Measurements from ENCODE around the gene SND1.
"Not testable (repeated sequence)": the region's sequence is repeated elsewhere in the genome, so short reads cannot be mapped to it uniquely, and the experiment has no call there.

Gene SND1

GRCh38 chr7:127897704-127898454, 245.9 kb downstream of the SND1 start:
- H3K27me3 ChIP-seq (ENCODE audit: control insufficient read depth, insufficient read depth, low read length) = no peaks in the 10 kb centered on the region
- peaks cover 20% of the 10 kb centered on the region for H3K4me1 ChIP-seq (ENCODE audit: control insufficient read depth, insufficient read depth, low read length)
- H3K4me2 ChIP-seq (ENCODE audit: low read length) = peak overlapping the region; percentile 7
- H3K4me3 ChIP-seq (ENCODE audit: low read length) = peak overlapping the region; percentile 23
- H3K36me3 ChIP-seq (ENCODE audit: insufficient read depth, low read length) = no peaks in the 10 kb centered on the region
- no peaks in the 10 kb centered on the region for H3K9me3 ChIP-seq (replicated peaks; ENCODE audit: low read length)
- no peak overlapping the region for H3K9ac ChIP-seq (ENCODE audit: low read depth, low read length)

DNA sequence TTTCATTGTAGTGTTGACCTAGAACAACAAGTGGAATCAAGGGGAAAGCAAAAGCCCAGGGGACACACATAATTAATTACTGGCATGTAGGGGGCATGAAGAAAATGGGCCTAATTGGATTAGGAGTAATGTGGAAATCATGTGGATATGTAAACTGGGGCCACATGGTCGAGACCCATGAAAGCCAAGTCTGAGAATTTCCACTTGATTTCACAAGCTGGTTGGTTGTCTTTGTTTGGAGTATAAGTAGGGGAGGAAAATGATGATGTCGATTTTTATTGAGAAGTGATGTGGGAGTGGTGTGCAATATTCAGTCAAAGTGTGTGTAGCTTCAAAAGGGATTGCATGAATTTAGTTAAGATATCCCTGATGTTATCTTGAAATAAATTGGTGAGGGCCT, 247.4 kb downstream of the SND1 start:
- Histone ChIP-seq H3K9me3 (replicated peaks; ENCODE audit: low read length) (no peaks in the 10 kb centered on the region), H3K36me3 (ENCODE audit: insufficient read depth, low read length) (peaks cover 2% of the 10 kb centered on the region), H3K9ac (ENCODE audit: low read depth, low read length) (no peak overlapping the region), H3K27me3 (ENCODE audit: control insufficient read depth, insufficient read depth, low read length) (no peaks in the 10 kb centered on the region), H3K4me2 (ENCODE audit: low read length) (no peak overlapping the region), H3K4me1 (ENCODE audit: control insufficient read depth, insufficient read depth, low read length) (peaks cover 20% of the 10 kb centered on the region), H3K4me3 (ENCODE audit: low read length) (no peak overlapping the region)

DNA sequence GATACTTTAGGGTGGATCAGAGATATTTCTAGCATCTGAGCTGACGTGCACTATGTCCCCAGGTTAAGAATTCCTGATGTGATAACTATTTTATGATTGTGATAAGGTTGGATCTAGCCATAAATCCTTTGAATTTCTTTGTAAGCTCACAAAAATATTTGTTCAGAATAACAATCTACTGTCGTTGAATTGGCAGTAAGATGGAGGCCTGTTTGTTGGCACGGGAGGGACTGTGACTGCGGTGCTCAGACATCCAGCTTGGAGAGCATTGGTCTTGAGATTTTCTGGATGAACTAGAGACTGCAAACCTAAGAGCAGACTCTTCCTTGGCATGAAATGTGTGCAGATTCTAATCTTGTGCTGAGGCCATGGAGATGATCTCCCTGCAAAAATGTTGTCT, 248.1 kb downstream of the SND1 start:
- H3K9me3 ChIP-seq (replicated peaks; ENCODE audit: low read length) = no peaks in the 10 kb centered on the region
- no peak overlapping the region for H3K4me2 ChIP-seq (ENCODE audit: low read length)
- peaks cover 20% of the 10 kb centered on the region for H3K4me1 ChIP-seq (ENCODE audit: control insufficient read depth, insufficient read depth, low read length)
- no peak overlapping the region for H3K4me3 ChIP-seq (ENCODE audit: low read length)
- H3K9ac ChIP-seq (ENCODE audit: low read depth, low read length) = no peak overlapping the region
- H3K36me3 ChIP-seq (ENCODE audit: insufficient read depth, low read length) = peaks cover 6% of the 10 kb centered on the region
- no peaks in the 10 kb centered on the region for H3K27me3 ChIP-seq (ENCODE audit: control insufficient read depth, insufficient read depth, low read length)

- Histone ChIP-seq H3K9ac (ENCODE audit: low read depth, low read length) (no peak overlapping the region), H3K4me1 (ENCODE audit: control insufficient read depth, insufficient read depth, low read length) (peaks cover 24% of the 10 kb centered on the region), H3K9me3 (replicated peaks; ENCODE audit: low read length) (no peaks in the 10 kb centered on the region), H3K4me3 (ENCODE audit: low read length) (no peak overlapping the region), H3K4me2 (ENCODE audit: low read length) (no peak overlapping the region), H3K27me3 (ENCODE audit: control insufficient read depth, insufficient read depth, low read length) (no peaks in the 10 kb centered on the region), H3K36me3 (ENCODE audit: insufficient read depth, low read length) (peaks cover 6% of the 10 kb centered on the region)
Measured at GRCh38 chr7:127900732-127901685, 249.0 kb downstream of the SND1 start.

DNA sequence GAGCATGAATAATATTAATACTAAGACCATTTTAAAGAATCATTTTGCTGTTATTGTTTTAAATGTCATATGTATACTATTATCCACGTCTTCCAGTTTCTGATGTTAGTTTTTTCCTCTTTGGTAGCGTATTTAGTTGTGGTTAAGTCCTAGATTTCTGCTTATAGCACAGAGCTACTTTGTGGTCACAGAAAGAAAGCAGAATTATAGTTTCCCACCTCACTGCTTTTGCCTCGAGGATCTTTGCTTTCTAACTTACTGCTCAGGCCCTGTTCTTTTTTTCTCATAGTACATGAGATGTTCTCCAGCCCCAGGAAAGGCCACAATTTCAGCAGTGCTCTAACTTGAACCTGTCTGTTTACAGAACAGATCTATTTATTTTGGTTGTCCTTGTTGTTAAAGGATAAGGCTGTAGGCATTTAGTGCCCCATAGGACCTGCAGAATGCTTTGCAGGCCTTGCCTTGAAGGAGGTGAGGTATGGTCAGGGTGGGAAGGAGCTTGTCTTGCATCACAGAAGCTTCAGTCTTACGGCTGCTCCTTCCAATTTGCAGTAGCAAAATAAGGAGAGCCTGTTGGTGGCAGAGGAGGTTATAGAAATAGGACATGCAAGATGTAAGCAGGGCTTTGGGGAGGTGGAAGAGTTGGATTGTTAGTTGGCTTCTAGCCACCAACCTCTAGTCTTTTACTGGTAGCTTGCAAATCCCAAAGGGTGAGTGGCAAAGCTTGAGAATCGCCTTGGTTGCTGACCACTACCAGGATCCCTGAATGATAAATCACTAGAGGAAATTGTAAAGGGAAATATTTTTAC, 250.1 kb downstream of the SND1 start:
- H3K4me2 ChIP-seq (ENCODE audit: low read length) = no peak overlapping the region
- H3K36me3 ChIP-seq (ENCODE audit: insufficient read depth, low read length) = peaks cover 6% of the 10 kb centered on the region
- H3K4me1 ChIP-seq (ENCODE audit: control insufficient read depth, insufficient read depth, low read length) = peaks cover 25% of the 10 kb centered on the region
- no peaks in the 10 kb centered on the region for H3K9me3 ChIP-seq (replicated peaks; ENCODE audit: low read length)
- H3K9ac ChIP-seq (ENCODE audit: low read depth, low read length) = no peak overlapping the region
- no peaks in the 10 kb centered on the region for H3K27me3 ChIP-seq (ENCODE audit: control insufficient read depth, insufficient read depth, low read length)
- no peak overlapping the region for H3K4me3 ChIP-seq (ENCODE audit: low read length)

GRCh38 chr7:127902753-127903152, 250.8 kb downstream of the SND1 start:
- H3K4me3 ChIP-seq (ENCODE audit: low read length); H3K36me3 ChIP-seq (ENCODE audit: insufficient read depth, low read length); H3K9me3 ChIP-seq (replicated peaks; ENCODE audit: low read length); H3K9ac ChIP-seq (ENCODE audit: low read depth, low read length); H3K4me2 ChIP-seq (ENCODE audit: low read length); H3K27me3 ChIP-seq (ENCODE audit: control insufficient read depth, insufficient read depth, low read length): not testable (repeated sequence)
- H3K4me1 ChIP-seq (ENCODE audit: control insufficient read depth, insufficient read depth, low read length) = peaks cover 24% of the 10 kb centered on the region

DNA sequence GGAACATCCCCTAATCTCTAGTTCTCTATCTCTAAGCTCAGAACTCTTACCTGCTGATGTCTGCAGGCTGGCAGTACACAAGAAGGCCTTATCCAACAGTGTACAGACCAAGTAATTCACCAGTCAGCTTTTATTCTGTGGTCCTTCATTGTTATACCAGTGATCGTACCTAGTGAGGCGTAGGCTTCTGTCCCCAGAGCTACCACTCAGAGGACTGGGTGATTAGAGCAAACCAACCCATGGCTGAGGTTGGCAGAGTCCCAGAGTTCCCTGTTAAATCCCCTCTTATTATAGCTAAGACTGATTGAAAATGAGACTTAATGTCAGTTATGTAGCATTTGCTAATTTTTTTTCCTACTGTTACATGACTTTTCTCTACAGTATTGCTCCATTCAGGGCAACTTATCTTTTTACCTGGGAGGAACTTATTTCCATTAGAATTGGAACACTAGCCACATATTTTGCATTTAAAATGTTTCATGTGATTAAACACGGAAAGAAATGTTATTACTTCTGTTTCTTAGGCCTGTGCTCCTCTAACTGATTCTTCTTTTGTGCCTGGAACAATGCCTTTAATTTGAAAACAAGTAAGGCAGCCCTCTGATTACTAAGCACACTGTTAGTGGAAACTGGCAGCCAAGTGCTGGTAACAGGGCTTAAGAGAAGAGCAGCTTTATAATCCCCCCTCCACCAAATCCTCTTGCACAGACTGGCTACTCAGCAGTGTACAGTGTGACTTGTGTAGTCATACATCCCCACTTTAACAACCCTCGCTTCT, 252.1 kb downstream of the SND1 start:
- no peak overlapping the region for H3K4me3 ChIP-seq (ENCODE audit: low read length)
- H3K9ac ChIP-seq (ENCODE audit: low read depth, low read length) = no peak overlapping the region
- H3K27me3 ChIP-seq (ENCODE audit: control insufficient read depth, insufficient read depth, low read length) = no peaks in the 10 kb centered on the region
- peaks cover 6% of the 10 kb centered on the region for H3K36me3 ChIP-seq (ENCODE audit: insufficient read depth, low read length)
- H3K4me1 ChIP-seq (ENCODE audit: control insufficient read depth, insufficient read depth, low read length) = peaks cover 20% of the 10 kb centered on the region
- no peaks in the 10 kb centered on the region for H3K9me3 ChIP-seq (replicated peaks; ENCODE audit: low read length)
- no peak overlapping the region for H3K4me2 ChIP-seq (ENCODE audit: low read length)

DNA sequence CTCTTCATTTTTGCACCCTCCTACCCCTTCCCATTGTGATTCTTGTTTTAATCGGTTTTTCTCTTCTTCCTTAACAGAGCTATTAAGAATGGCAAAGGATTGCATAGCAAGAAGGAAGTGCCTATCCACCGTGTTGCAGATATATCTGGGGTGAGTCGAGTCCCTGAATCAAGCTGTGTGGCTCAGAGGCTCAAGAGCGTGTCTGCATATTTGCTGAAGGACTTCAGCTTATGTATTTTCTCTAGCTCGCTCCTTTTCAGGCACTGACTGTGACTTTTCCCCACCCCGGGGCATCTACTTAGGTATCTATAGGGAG, 252.6 kb downstream of the SND1 start:
- no peak overlapping the region for H3K4me2 ChIP-seq (ENCODE audit: low read length)
- peaks cover 20% of the 10 kb centered on the region for H3K4me1 ChIP-seq (ENCODE audit: control insufficient read depth, insufficient read depth, low read length)
- H3K36me3 ChIP-seq (ENCODE audit: insufficient read depth, low read length) = peaks cover 6% of the 10 kb centered on the region

GRCh38 chr7:127905021-127905420, 253.0 kb downstream of the SND1 start:
- Histone ChIP-seq H3K27me3 (ENCODE audit: control insufficient read depth, insufficient read depth, low read length) (no peaks in the 10 kb centered on the region), H3K9me3 (replicated peaks; ENCODE audit: low read length) (no peaks in the 10 kb centered on the region), H3K36me3 (ENCODE audit: insufficient read depth, low read length) (peaks cover 6% of the 10 kb centered on the region), H3K4me1 (ENCODE audit: control insufficient read depth, insufficient read depth, low read length) (peaks cover 20% of the 10 kb centered on the region), H3K9ac (ENCODE audit: low read depth, low read length) (no peak overlapping the region), H3K4me3 (ENCODE audit: low read length) (no peak overlapping the region), H3K4me2 (ENCODE audit: low read length) (no peak overlapping the region)

More for the DNA sequence above, 252.6 kb downstream of the SND1 start:
- H3K9me3 ChIP-seq (replicated peaks; ENCODE audit: low read length) = no peaks in the 10 kb centered on the region
- no peaks in the 10 kb centered on the region for H3K27me3 ChIP-seq (ENCODE audit: control insufficient read depth, insufficient read depth, low read length)
- no peak overlapping the region for H3K9ac ChIP-seq (ENCODE audit: low read depth, low read length)
- no peak overlapping the region for H3K4me3 ChIP-seq (ENCODE audit: low read length)

DNA sequence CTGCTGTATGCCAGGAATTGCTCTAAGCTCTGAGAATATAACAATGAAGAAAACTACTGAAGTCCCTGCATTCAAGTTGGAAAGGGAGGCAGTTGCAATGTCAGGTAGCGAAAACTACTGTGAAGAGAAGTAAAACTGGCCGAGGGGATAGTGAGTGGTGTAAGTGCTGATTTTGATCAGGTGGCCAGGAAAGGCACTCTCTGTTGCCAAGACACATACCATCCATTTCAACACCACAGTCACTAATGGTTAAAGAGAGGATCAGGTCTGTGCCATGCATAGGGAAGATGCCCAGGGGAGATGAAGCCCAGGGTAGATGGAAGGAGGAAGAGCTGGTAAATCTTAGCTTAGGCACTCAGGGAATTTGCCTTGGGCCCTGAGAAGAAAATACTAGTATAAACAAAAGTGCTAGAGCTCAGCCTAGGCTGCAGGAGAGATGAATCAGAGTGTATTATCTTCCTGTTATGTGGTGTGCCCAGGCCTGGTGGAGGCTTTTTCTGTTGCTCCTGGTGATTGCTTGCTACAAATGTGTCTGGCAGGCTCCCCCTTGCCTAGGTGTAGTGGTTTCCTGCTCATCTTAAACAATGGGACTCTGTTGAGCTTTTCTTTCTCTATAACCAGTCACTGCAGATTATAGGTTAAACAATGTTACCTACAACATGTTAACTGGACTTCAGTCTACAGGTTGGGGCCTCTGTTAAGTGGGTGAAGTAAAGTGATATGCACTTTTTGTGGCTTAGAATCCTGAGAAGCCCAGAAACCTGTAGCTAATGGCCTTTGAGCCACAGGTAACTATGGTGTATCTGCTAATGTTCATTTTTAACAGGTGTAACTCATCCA, 253.7 kb downstream of the SND1 start:
- H3K9ac ChIP-seq (ENCODE audit: low read depth, low read length) = no peak overlapping the region

More for the DNA sequence above, 253.7 kb downstream of the SND1 start:
- Histone ChIP-seq H3K4me2 (ENCODE audit: low read length) (no peak overlapping the region), H3K9me3 (replicated peaks; ENCODE audit: low read length) (no peaks in the 10 kb centered on the region), H3K36me3 (ENCODE audit: insufficient read depth, low read length) (peaks cover 6% of the 10 kb centered on the region), H3K4me1 (ENCODE audit: control insufficient read depth, insufficient read depth, low read length) (peaks cover 20% of the 10 kb centered on the region), H3K4me3 (ENCODE audit: low read length) (no peak overlapping the region), H3K27me3 (ENCODE audit: control insufficient read depth, insufficient read depth, low read length) (no peaks in the 10 kb centered on the region)
